Fibroblast of skin of left quadriceps (primary cell): ENCODE data around the gene ZDHHC11.
"Not testable (repeated sequence)": the region's sequence is repeated elsewhere in the genome, so short reads cannot be mapped to it uniquely, and the experiment has no call there.

ENCODE experiments used
- DNase-seq, 2 experiments: peaks; one replicate each; pipeline ENCODE4 v3.0.0-alpha.2; 2013; ENCODE audit warnings: low read depth in 2 of 2

The ZDHHC11 gene

DNA sequence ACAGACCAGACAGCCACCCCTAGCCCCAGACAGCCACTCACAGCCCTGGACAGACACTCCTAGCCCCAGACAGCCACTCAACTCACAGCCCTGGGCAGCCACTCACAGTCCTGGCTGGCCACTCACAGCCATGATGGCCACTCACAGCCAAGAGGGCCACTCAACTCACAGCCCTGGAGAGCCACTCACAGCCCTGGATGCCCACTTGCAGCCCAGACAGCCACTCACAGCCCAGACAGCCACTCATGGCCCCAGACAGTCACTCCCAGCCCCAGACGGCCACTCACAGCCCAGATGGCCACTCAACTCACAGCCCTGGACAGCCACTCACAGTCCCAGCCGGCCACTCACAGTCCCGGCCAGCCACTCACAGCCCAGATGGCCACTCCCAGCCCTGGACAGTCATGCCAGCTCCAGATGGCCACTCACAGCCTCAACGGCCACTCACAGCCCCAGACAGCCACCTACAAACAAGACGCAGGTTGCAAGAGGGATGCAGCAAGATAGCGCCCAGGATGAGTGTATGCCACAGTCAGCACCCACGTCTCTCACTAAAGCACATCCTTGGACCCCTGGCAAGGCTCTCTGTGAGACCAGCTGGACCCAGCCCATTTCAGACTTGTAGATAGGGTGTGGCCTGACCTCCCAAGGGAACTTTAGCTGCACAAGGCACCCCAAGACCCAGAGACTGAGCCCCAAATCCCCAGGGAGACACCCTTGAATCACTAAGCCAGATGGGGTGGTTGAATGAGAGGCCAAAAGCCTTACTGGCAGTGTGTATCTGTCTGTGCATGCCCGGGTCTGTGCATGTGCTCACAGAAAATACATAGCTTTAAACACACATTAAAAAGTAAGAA lies 88.7 kb downstream of the ZDHHC11 start:
- DNase-seq: no peak

DNA sequence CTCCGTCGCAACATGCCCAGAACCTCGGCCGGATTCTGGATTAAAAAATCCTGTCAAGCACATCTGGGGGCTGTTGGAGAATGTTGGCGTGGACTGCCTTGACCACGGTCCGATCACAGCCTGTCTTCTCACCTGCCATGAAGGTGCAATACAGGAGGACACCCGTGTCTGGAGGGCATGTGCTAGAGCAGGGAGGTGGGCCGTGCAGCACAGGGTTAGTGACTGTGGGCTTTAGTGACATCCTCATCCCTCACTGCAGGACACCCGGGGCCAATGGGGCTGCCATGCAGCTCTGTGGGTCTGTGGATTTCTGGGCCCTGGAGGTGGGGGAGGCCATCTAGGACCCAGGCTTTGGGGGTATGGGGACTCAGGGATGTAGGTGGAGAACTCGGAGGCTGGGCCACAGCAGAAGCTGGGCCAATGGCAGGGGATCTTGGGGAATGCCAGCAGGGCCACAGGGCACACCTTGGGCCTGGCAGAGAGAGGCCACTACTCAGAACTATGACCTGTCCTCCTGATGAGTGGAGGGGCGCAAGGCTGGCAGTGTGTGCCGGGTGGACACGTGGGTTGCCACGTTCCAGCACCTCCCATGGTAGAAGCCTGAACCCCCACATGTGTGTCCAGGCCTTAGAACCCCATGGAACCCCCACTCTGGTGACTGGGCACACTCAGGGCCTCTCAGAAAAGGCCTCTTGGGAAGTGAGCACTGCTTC lies 89.6 kb downstream of the ZDHHC11 start:
- DNase-seq: no peak

DNA sequence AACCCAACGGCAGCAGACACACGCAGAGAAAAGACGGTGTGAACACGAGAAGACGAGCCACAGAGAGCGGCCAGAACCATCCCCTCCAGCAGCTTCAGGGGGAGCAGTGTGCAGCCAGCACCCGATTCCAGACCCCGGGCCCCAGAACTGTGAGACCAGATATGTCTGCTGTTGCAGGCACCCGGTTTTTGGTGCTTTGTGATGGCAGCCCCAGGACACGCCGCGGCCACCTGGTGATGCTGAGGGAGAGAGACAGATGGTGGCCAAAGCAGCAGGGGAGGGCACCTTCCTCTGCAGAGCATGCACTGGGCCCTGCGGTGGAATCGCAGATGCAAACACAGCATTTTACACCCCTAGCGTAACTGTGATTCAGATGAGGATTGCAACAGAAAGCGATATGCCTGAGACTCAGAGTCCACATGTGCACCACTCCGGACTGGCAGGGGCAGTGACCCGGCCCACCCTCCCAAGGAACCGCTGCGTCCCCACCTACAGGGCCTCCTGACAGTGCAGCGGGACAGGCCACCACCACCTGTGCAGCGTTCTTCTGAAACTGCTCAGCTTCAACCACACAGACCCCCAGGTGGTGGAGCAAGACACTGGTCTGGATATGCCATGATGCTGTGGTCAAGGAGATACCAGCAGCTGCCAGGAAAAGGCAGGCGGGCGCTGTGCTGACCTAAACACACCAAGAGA lies 90.3 kb downstream of the ZDHHC11 start:
- no peak for DNase-seq

DNA sequence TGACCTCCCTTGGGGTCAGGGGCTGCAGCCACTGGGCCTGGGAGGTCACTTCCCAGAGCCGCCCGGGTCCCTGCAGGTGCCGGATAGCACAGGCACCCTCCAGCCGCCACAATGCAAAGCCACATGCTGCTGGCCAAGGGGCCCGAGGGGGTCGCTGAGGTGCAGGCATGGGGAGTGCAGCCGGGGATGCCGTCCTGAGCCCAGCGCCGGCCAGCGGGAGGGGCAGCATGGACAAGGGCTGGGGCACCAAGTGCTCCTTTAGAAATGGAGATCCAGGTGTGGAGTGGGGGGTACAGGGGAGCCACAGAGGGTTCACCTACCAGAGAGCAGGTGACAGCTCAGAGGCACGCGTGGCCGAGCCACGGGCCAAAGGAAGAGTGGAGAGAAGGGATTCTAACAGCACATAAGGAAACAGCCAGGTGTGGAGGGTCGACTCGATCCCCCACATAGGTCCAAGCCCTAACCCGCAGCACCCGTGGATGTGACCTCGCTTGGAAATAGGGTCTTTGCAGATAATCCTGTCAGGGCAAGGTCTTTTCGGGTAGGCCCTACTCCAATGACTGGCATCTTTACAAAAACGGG lies 90.9 kb downstream of the ZDHHC11 start:
- no peak for DNase-seq

DNA sequence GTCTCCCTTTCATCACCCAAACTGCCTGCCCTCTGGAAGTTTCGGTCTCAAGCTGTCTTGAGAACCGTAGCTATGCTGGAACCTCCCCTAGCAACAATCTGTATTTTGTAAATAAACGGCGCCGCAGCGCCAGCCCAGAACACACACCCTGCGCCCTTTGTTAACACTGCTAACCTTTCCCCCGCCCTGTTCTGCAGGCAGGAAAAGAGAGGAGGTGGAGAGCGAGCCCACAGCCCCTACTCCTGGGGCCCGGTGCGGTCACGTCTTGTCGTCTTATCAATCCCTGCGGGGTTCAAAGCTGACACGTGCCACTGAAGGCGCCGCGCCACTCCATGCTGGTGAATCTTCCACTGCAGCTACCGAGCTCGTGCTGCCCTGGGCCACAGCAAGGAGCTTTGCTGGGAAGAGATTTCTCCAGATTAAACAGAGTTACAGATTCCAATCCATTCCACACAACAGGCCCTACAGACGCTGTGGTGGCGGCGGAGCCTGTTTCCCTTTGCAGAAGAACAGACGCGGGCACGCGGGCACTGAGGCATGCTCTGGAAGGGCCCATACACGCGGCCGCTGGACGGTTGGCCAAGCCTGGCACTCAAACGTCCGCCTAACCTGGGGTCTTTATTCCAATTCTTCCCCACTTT lies 91.6 kb downstream of the ZDHHC11 start:
- no peak for DNase-seq

DNA sequence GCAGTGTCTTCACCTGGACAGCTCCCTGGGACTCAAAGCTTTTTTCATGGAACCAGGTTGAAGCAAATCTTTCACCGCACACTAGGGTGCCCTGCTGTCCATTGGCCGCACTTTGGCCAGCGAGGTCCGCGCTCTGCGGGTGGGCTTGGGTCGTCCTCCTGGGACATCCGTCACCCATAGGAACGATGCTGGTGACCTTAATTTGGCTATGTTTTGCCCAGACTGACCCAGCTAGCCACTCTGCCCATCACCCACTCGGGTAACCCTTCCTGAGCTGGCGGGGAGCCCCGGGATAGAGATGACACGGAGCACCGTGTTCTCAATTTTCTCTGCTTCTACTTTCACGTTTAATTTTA lies 92.1 kb downstream of the ZDHHC11 start:
- DNase-seq: no peak

DNA sequence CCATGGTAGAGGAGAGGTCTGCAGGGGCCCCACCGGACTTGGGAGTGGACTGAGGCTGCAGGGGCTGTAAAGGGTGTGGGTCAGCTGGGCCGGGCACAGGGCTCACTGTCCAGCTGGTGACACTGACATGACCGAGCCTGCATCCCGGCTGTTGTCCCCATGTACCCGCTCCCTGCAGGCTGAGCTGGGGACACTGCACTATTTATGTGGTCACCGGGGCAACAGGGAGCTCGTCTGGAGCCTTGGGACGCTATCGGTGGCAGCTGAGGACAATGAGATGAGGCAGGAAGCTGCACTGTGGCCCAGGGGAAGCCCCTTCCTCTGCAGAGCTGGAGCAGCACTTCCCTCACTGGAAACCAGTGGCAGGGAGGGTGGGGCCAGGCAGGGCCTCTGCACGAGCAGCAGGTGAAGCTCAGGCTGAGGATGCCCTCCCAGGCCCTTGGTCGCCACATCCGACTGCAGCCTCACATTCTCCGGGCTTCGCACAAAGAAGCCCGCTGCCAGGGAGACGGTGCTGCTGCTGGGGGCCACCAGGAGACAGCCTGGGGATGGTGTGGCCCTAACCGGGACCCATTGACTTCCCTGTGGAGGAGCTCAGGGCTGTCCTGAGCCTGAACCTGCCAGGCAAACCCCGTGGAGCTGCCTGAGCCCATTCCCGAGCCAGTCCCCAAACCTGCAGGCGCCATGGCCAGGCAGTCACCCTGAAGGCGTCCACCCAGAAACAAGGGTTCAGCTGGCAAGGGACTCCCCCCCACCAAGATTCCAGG lies 92.7 kb downstream of the ZDHHC11 start:
- no peak for DNase-seq

DNA sequence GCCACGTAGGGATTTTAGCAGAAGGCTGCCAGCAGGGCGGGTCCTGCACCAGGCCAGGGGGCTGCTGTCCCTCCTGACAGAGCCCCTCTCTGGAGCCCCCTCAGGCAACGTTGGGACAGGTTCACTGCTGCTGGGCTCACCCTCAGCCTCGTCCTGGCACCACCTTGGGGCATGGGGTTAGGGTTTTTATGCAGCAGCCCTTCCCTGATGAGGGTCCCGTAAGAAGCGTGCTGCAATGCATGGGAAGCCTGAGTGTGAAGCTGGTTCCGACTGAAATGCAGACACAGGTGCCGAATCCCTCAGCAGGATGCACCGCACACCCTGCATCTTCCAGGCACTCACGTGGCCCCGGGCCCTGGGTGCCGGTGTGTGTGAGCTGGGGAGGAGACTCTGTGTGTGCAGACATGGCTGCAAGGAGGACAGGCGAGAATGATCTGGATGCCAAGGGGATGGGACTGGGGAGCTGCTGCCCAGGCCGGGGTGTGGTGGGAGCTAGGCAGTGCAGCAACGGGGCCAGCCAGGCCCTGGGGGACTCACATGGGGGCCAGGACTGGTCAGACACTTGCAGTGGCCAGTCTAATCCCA lies 93.3 kb downstream of the ZDHHC11 start:
- DNase-seq: no peak

DNA sequence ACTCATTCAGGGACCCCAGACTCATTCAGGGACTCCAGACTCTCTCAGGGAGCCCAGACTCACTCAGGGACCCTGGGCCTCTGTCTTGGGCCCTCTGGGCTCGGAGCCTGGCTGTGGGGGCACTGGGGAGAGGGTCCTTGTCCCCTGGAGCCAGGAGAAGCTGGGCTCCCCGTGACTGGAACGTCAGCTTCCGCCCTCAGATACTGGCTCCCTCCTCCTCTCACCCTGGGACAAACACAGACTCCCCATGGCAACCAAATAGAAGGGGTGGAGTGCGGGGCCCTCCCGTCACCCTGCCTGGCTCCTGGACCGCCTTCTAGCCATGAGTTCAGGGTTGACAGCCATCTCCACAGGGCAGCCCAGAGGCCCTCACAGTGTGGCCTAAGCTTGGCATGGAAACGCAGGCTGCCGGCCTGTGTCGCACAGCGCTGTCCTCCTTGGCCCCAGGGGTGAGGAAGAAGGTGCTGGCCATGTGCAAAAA lies 93.9 kb downstream of the ZDHHC11 start:
- no peak for DNase-seq

DNA sequence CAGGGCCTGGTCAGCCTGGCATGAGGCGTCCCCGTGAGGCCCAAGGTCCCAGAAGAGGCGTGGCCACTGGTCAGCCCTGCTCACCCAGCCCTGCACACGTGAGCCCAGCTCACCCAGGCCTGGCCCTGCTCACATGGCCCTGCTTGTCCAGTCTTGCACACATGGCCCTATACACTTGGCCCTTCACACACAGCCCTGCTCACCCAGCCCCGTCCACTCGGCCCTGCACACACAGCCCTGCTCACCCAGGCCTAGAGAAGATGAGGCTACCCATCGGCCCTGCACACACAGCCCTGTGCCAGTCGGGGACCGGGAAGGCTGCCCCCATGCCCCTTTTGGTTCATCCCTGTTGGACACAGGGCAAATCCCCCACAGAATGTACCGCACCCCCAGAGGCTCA lies 94.6 kb downstream of the ZDHHC11 start:
- DNase-seq: no peak

DNA sequence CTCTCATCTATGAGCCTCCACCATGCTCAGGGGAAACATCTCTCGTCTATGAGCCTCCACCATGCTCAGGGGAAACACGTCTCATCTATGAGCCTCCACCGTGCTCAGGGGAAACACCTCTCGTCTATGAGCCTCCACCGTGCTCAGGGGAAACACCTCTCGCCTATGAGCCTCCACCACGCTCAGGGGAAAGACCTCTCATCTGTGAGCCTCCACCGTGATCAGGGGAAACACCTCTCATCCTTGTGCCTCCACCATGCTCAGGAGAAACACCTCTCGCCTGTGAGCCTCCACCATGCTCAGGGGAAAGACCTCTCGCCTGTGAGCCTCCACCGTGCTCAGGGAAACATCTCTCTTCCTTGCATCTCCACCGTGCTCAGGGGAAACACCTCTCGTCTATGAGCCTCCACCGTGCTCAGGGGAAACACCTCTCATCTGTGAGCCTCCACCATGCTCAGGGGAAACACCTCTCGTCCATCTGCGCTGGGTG lies 96.6 kb downstream of the ZDHHC11 start:
- DNase-seq: not testable (repeated sequence)

DNA sequence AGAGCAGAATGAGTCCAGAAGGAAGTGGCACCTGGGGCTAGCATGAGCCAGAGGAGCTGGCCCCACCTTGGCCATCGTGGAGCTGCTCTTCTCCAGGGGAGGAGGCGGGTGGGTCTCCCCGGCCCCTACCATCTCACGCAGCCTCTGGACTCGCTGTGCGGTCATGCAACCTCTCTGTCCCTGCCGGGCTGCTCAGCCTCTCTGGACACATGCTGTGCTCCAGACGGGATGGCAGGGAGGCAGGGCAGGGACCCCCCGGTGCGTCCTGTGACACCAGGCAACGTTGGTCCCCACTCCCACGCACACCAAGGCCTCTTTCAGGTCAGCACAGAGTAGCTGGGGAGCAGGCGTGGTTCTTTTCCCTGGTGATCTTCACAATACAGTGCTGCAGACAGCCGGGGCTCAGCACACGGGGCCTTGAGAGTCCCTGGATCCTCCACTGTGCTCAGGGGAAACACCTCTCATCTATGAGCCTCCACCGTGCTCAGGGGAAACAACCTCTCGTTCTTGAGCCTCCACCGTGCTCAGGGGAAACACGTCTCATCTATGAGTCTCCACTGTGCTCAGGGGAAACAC lies 97.1 kb downstream of the ZDHHC11 start:
- DNase-seq: not testable (repeated sequence)

DNA sequence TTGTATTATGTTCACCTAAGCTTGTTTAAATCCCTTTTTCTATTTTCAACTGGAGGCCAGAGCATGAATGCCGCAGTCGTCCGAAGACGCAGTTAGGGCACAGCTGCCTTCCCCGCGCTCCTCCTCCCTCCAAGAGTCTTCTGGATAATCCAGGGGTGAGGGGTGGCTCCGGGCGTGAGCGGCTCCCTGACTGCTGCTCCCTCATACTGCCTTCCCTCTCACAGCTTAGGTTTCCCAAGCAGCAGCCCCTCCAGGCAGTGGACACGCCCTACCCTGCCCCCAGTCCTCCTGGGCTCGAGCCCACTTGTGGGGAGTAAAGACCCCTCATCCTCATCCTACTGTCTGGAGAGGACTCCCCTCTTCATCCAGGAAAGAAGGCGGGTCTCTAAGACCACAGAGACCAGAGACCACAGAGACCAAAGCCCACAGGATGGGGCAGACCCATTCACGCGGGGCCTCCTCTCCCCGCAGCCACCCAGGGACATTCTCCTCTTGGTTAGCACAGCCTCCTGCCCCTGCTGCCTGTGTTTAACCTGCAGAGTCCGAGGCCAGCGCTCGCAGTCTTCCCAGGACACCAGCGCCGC lies 98.2 kb downstream of the ZDHHC11 start:
- not testable (repeated sequence) for DNase-seq

DNA sequence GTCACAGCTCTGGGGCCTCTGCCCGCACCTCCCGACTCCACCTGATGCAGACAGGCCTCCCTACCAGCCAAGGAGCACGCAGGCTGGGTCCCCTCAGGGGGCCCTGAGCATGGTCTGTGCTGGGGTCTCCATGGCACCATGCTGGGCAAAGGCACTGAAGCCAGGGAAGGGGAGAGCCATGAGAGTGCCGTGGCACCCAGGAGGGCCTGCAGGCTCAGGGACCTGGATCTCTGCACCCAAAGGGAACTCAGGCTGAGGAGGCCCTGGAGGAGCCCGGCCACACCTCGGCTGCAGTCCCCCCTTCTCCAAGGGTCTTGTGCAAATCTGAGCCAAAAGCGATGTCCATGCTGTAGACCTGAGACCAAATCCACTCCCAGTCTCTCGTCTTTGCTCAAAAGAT lies 98.8 kb downstream of the ZDHHC11 start:
- not testable (repeated sequence) for DNase-seq

DNA sequence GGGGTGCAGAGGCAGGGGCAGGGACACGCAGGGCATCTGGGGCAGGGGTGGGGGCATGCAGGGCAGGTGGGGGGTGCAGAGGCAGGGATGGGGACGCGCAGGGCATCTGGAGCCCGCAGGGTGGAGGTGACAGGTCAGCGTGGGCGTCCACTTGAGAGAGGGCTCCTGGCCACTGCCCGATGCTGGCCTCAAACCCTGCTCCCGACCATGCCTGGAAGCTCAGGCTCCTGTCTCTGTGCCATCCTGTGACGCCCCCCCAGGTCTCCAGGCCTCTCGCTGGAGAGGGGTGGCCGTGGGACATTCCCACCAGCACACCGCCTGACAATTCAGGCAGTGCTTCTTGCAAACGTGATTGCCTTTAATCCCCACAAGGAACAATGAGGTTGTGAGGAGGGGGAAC lies 99.3 kb downstream of the ZDHHC11 start:
- DNase-seq: no peak

DNA sequence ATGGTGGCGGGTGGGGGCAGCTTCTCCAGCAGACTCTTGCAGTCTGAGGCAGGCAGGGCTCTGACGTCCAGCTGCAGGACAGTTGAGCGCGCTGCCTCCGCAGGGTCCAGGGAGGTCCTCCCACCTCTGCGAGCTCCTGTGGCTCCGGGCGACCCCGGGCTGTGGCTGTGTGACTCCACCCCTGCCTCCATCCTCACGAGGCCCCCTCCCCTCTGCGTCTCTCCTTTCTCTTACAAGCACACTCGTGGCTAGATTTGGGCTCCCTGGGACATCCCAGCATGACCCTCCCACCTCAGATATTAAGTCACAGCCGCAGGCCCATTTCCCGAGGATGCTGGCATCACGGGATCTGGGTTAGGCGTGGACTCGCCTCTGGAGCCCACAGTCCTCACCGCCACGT lies 100.6 kb downstream of the ZDHHC11 start:
- not testable (repeated sequence) for DNase-seq

DNA sequence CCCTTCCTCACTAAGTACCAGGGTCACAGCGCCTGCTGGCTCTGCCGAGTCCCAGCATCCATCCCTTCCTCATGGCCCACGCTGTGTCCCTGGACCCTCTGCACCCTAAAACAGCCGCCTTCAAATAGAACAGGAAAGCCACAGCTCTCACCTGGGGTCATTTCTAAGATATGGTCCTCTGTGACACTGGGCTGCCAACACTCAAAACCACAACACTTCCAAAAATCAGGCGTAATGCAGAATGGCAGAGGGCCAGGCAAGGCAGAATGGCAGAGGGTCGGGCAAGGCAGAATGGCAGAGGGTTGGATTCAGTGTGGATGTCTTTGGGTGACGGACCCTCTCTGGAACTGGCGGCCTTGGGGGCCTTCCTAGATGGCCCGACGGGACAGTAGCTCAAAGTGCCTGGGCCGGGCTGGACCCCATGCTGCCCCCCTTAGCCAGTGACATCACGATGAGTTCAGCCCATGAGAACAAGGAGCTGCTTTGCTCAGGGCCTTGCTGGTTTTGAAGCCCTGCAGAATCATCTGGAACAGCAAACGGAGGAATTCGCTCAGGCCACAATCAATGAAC lies 101.6 kb downstream of the ZDHHC11 start:
- DNase-seq: no peak

DNA sequence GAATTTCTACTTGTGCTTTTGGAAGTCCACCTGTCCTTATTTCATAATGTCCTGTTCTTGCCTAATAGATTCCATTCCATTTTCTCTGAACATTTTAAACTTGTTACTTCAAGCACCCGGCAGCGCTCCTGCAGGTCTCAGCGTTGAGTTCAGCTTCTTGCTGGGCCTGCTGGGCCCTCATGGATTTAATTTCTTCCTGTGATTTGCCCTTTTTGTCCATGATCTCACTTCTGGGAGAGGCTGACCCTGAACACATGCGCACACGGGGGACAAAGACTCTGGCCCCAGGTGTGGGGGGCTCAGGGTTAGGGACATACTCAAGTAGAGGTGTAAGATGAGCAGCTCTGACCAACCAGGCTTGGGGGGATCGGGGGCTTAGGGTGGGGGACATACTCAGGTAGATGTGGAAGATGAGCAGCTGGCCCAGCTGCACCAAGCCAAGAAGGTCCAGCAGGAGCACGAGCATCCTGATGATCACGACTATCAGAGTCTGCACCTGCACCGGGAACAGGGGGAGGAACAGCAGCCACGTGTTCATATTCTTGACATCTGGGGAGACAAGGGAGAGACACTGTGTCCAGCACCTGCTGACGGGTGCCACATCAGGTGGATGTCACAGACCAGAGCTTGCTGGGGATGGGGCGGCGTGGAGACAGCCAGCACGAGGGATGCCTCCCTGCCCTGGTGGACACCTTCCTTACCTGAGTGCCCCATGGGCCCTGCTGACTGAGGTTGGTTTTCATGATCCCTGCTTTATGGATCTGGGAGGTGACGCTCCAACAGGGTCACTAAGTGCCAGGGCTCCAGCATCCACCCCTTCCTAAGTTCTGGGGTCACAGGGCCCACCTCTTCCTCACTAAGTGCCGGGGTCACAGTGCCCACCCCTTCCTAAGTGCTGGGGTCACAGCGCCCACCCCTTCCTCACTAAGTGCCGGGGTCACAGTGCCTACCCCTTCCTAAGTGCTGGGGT lies 102.5 kb downstream of the ZDHHC11 start:
- DNase-seq: not testable (repeated sequence)
